Endodermal cell (in vitro differentiated cells): Measurements from ENCODE around the gene PRMT7. TPM values are rescaled to one million over a fixed set of nuclear protein-coding genes. Genes with fewer than 3 reads are reported as not detected.
"Not testable (repeated sequence)": the region's sequence is repeated elsewhere in the genome, so short reads cannot be mapped to it uniquely, and the experiment has no call there.

Experiments
- DNase-seq: peaks from one replicate; pipeline ENCODE4 v3.0.0-alpha.2; 2017
- H3K27ac ChIP-seq: 2 replicates; pipeline ENCODE4 v1.5.1; 2013; ENCODE audit warnings: mild to moderate bottlenecking, low read depth, low read length, moderate library complexity
- H3K27me3 ChIP-seq: 2 replicates; pipeline ENCODE4 v1.6.1; 2013; ENCODE audit warnings: mild to moderate bottlenecking, low read length, moderate library complexity; ENCODE audit not compliant: insufficient read depth, control insufficient read depth, poor library complexity, severe bottlenecking
- H3K36me3 ChIP-seq: 2 replicates; pipeline ENCODE4 v1.7.0; 2013; ENCODE audit warnings: mild to moderate bottlenecking, low read length, moderate library complexity; ENCODE audit not compliant: control insufficient read depth, insufficient read depth
- H3K4me1 ChIP-seq: one replicate; pipeline ENCODE4 v1.7.0; 2013; ENCODE audit warnings: low read length; ENCODE audit not compliant: control insufficient read depth, insufficient read depth
- H3K4me3 ChIP-seq: 2 replicates; pipeline ENCODE4 v1.5.1; 2013; ENCODE audit warnings: mild to moderate bottlenecking, low read length, moderate library complexity
- H3K9ac ChIP-seq: 2 replicates; pipeline ENCODE4 v1.6.1; 2013; ENCODE audit warnings: mild to moderate bottlenecking, low read length, moderate library complexity; ENCODE audit not compliant: poor library complexity, severe bottlenecking; ENCODE audit errors: extremely low read depth
- H3K9me3 ChIP-seq: 2 replicates; pipeline ENCODE4 v1.6.1; 2013; ENCODE audit warnings: mild to moderate bottlenecking, low read length, moderate library complexity; ENCODE audit not compliant: control insufficient read depth
- H3K27ac Mint-ChIP-seq: 2 replicates; pipeline ENCODE4 v1.8.0; 2020; ENCODE audit warnings: mixed read lengths
- H3K27me3 Mint-ChIP-seq: 2 replicates; pipeline ENCODE4 v1.8.0; 2021; ENCODE audit warnings: mild to moderate bottlenecking, mixed read lengths; ENCODE audit not compliant: insufficient read depth
- H3K36me3 Mint-ChIP-seq: 2 replicates; pipeline ENCODE4 v1.8.0; 2020; ENCODE audit warnings: low read depth, mixed read lengths
- H3K4me1 Mint-ChIP-seq: 2 replicates; pipeline ENCODE4 v1.8.0; 2020; ENCODE audit warnings: mixed read lengths
- H3K4me3 Mint-ChIP-seq: 2 replicates; pipeline ENCODE4 v1.8.0; 2020; ENCODE audit warnings: mild to moderate bottlenecking, moderate library complexity, mixed read lengths
- H3K9me3 Mint-ChIP-seq: 2 replicates; pipeline ENCODE4 v1.8.0; 2020; ENCODE audit warnings: mild to moderate bottlenecking, mixed read lengths
- CTCF ChIP-seq: fragments of 200-600 bp; sonication (generic); conservative IDR thresholded peaks from 2 replicates; pipeline ENCODE4 v1.5.0; 2021; ENCODE audit warnings: antibody characterized with exemption, mild to moderate bottlenecking
- WGBS, 2 experiments: methylation state at CpG; one replicate each; pipeline versions ENCODE4 v1.1.5 to v1.1.7; 2013; ENCODE audit warnings: missing lambda C conversion rate in 2 of 2, mixed read lengths in 1 of 2; ENCODE audit not compliant: insufficient coverage in 1 of 2, insufficient read length in 1 of 2; 5-methylcytosine and 5-hydroxymethylcytosine counted together
- total RNA-seq, 2 donors: library from RNA; stranded (reverse); fragmentation: NEBNext Ultra II Directional in 1 of 2; extraction: Animal tissue kit (Norgen Biotek cat#: 25700) in 1 of 2; gene quantifications; 2 replicates in 1 of 2; 3 replicates in 1 of 2; pipeline ENCODE4 v1.2.1, GENCODE V29; 2021

PRMT7 gene
- total RNA-seq, 2 donors from 2014 or later = 63.9 to 68.5 TPM

- Histone ChIP-seq H3K9me3 (no peaks in the 10 kb centered on the region), H3K27me3 (no peaks in the 10 kb centered on the region), H3K4me3 (no peak overlapping the region), H3K27ac (no peak overlapping the region), H3K9ac (no peak overlapping the region), H3K36me3 (peaks cover 90% of the 10 kb centered on the region), H3K4me1 (no peaks in the 10 kb centered on the region)
- no peaks in the 10 kb centered on the region for H3K27me3 Mint-ChIP-seq
- H3K36me3 Mint-ChIP-seq = peaks cover 41% of the 10 kb centered on the region
- peaks cover 32% of the 10 kb centered on the region for H3K4me1 Mint-ChIP-seq
- TF ChIP-seq CTCF = no peak
- no peak for DNase-seq
- H3K4me3 Mint-ChIP-seq = no peak overlapping the region
- peak overlapping the region; percentile 69 for H3K27ac Mint-ChIP-seq
- WGBS, 2 experiments = 95 to 100% methylated on average over 1 of the region's 1 CpG
- no peaks in the 10 kb centered on the region for H3K9me3 Mint-ChIP-seq
Measured at GRCh38 chr16:68288252-68288650, 22.6 kb upstream of the PRMT7 start.

GRCh38 chr16:68288796-68289195, 22.0 kb upstream of the PRMT7 start:
- Mint-ChIP-seq H3K36me3 (peaks cover 41% of the 10 kb centered on the region), H3K4me1 (peaks cover 26% of the 10 kb centered on the region)

GRCh38 chr16:68289202-68289601, 21.6 kb upstream of the PRMT7 start:
- TF ChIP-seq CTCF = no peak
- Histone ChIP-seq H3K9ac (no peak overlapping the region), H3K4me1 (no peaks in the 10 kb centered on the region), H3K36me3 (peaks cover 85% of the 10 kb centered on the region), H3K9me3 (no peaks in the 10 kb centered on the region), H3K27ac (no peak overlapping the region), H3K4me3 (no peak overlapping the region), H3K27me3 (no peaks in the 10 kb centered on the region)
- 92 to 100% methylated on average over 2 of the region's 2 CpGs for WGBS, 2 experiments
- DNase-seq = no peak
- no peaks in the 10 kb centered on the region for H3K9me3 Mint-ChIP-seq
- peaks cover 22% of the 10 kb centered on the region for H3K4me1 Mint-ChIP-seq
- H3K27me3 Mint-ChIP-seq = no peaks in the 10 kb centered on the region
- H3K27ac Mint-ChIP-seq = peak overlapping the region; percentile 18
- H3K36me3 Mint-ChIP-seq = peaks cover 43% of the 10 kb centered on the region
- H3K4me3 Mint-ChIP-seq = no peak overlapping the region

More at GRCh38 chr16:68288796-68289195, 22.0 kb upstream of the PRMT7 start:
- H3K4me1 ChIP-seq, H3K27me3 ChIP-seq, H3K27me3 Mint-ChIP-seq, DNase-seq, H3K27ac Mint-ChIP-seq, H3K27ac ChIP-seq, H3K9me3 ChIP-seq, H3K4me3 Mint-ChIP-seq, H3K4me3 ChIP-seq, H3K9ac ChIP-seq, H3K9me3 Mint-ChIP-seq: not testable (repeated sequence)
- H3K36me3 ChIP-seq = peaks cover 88% of the 10 kb centered on the region
- 85 to 96% methylated on average over 5 to 9 of the region's 9 CpGs for WGBS, 2 experiments
